GM19025 (cell line): ENCODE measurements around the gene FBP1.

Source experiments
- ATAC-seq: cut with Tn5 transposase; IDR thresholded peaks from one replicate; pipeline ENCODE4 v1.9.1; 2021; ENCODE audit warnings: mild to moderate bottlenecking, low read depth, moderate library complexity; ENCODE audit not compliant: unreplicated experiment

FBP1 gene

GRCh38 chr9:94657021-94657725 is 17.9 kb upstream of the FBP1 start:
- ATAC-seq = no peak

- ATAC-seq = peak; percentile 97
Observed at GRCh38 chr9:94656200-94656599, 16.9 kb upstream of the FBP1 start.

- ATAC-seq = peak; percentile 13
Observed at GRCh38 chr9:94655739-94656138, 16.4 kb upstream of the FBP1 start.

- no peak for ATAC-seq
Observed at GRCh38 chr9:94654165-94654894, 15.0 kb upstream of the FBP1 start.

GRCh38 chr9:94650949-94651348 is 11.6 kb upstream of the FBP1 start:
- ATAC-seq = no peak

- ATAC-seq = no peak
Observed at GRCh38 chr9:94649100-94649819, 9.9 kb upstream of the FBP1 start.

GRCh38 chr9:94648185-94648584 is 8.9 kb upstream of the FBP1 start:
- no peak for ATAC-seq

GRCh38 chr9:94645901-94646300 is 6.6 kb upstream of the FBP1 start:
- no peak for ATAC-seq

- no peak for ATAC-seq
Observed at GRCh38 chr9:94644543-94644942, 5.2 kb upstream of the FBP1 start.

GRCh38 chr9:94643741-94644140 is 4.4 kb upstream of the FBP1 start:
- ATAC-seq = no peak

GRCh38 chr9:94643176-94643575 is 3.9 kb upstream of the FBP1 start:
- ATAC-seq = no peak

- ATAC-seq = no peak
Observed at GRCh38 chr9:94642501-94642900, 3.2 kb upstream of the FBP1 start.

- no peak for ATAC-seq
Observed at GRCh38 chr9:94639999-94640376, 670 bp upstream of the FBP1 start.

- no peak for ATAC-seq
Observed at GRCh38 chr9:94638335-94639060, 820 bp downstream of the FBP1 start.

GRCh38 chr9:94632737-94633136 is 6.6 kb downstream of the FBP1 start:
- no peak for ATAC-seq

GRCh38 chr9:94631599-94631998 is 7.7 kb downstream of the FBP1 start:
- no peak for ATAC-seq

GRCh38 chr9:94630833-94631232 is 8.5 kb downstream of the FBP1 start:
- ATAC-seq = no peak

GRCh38 chr9:94630281-94630680 is 9.0 kb downstream of the FBP1 start:
- no peak for ATAC-seq

- no peak for ATAC-seq
Observed at GRCh38 chr9:94627287-94627686, 12.0 kb downstream of the FBP1 start.

GRCh38 chr9:94625835-94626234 is 13.5 kb downstream of the FBP1 start:
- no peak for ATAC-seq

- ATAC-seq = no peak
Observed at GRCh38 chr9:94624629-94625028, 14.7 kb downstream of the FBP1 start.
